ENCODE results near the gene PTGES2.

Gene PTGES2

GRCh38 chr9:128124873-128125579, 2.5 kb downstream of the PTGES2 start:
- Histone ChIP-seq H3K9me3 (ENCODE audit: control insufficient read depth, low read length) (no peaks in the 10 kb centered on the region), H3K4me1 (ENCODE audit: control insufficient read depth, insufficient read depth, low read length, poor library complexity, severe bottlenecking) (peaks cover 30% of the 10 kb centered on the region), H3K27me3 (replicated peaks; ENCODE audit: control insufficient read depth, insufficient read depth, low read length, poor library complexity, severe bottlenecking) (no peaks in the 10 kb centered on the region), H3K4me3 (ENCODE audit: insufficient read depth, low read depth, low read length, poor library complexity, severe bottlenecking) (no peak overlapping the region), H3K36me3 (ENCODE audit: control insufficient read depth, insufficient read depth, low read length) (peaks cover 29% of the 10 kb centered on the region), H3K27ac (ENCODE audit: insufficient read depth, low read length, poor library complexity, severe bottlenecking) (no peak overlapping the region)
- peak in 2 of 3 donors; percentile 21 to 26 for DNase-seq

GRCh38 chr9:128124451-128124850, 3.1 kb downstream of the PTGES2 start:
- Histone ChIP-seq H3K4me3 (ENCODE audit: insufficient read depth, low read depth, low read length, poor library complexity, severe bottlenecking) (no peak overlapping the region), H3K36me3 (ENCODE audit: control insufficient read depth, insufficient read depth, low read length) (peaks cover 29% of the 10 kb centered on the region), H3K27me3 (replicated peaks; ENCODE audit: control insufficient read depth, insufficient read depth, low read length, poor library complexity, severe bottlenecking) (no peaks in the 10 kb centered on the region), H3K4me1 (ENCODE audit: control insufficient read depth, insufficient read depth, low read length, poor library complexity, severe bottlenecking) (peaks cover 30% of the 10 kb centered on the region), H3K27ac (ENCODE audit: insufficient read depth, low read length, poor library complexity, severe bottlenecking) (no peak overlapping the region), H3K9me3 (ENCODE audit: control insufficient read depth, low read length) (no peaks in the 10 kb centered on the region)
- no peak for DNase-seq

GRCh38 chr9:128123451-128124080, 4.0 kb downstream of the PTGES2 start:
- H3K27ac ChIP-seq (ENCODE audit: insufficient read depth, low read length, poor library complexity, severe bottlenecking), result no peak overlapping the region
- peaks cover 22% of the 10 kb centered on the region for H3K4me1 ChIP-seq (ENCODE audit: control insufficient read depth, insufficient read depth, low read length, poor library complexity, severe bottlenecking)
- DNase-seq, result no peak
- H3K4me3 ChIP-seq (ENCODE audit: insufficient read depth, low read depth, low read length, poor library complexity, severe bottlenecking), result no peak overlapping the region
- peaks cover 29% of the 10 kb centered on the region for H3K36me3 ChIP-seq (ENCODE audit: control insufficient read depth, insufficient read depth, low read length)
- no peaks in the 10 kb centered on the region for H3K27me3 ChIP-seq (replicated peaks; ENCODE audit: control insufficient read depth, insufficient read depth, low read length, poor library complexity, severe bottlenecking)
- no peaks in the 10 kb centered on the region for H3K9me3 ChIP-seq (ENCODE audit: control insufficient read depth, low read length)

GRCh38 chr9:128122809-128123175, 4.7 kb downstream of the PTGES2 start:
- Histone ChIP-seq H3K4me1 (ENCODE audit: control insufficient read depth, insufficient read depth, low read length, poor library complexity, severe bottlenecking) (peaks cover 22% of the 10 kb centered on the region), H3K4me3 (ENCODE audit: insufficient read depth, low read depth, low read length, poor library complexity, severe bottlenecking) (no peak overlapping the region), H3K36me3 (ENCODE audit: control insufficient read depth, insufficient read depth, low read length) (peaks cover 29% of the 10 kb centered on the region), H3K27ac (ENCODE audit: insufficient read depth, low read length, poor library complexity, severe bottlenecking) (no peak overlapping the region), H3K27me3 (replicated peaks; ENCODE audit: control insufficient read depth, insufficient read depth, low read length, poor library complexity, severe bottlenecking) (no peaks in the 10 kb centered on the region), H3K9me3 (ENCODE audit: control insufficient read depth, low read length) (no peaks in the 10 kb centered on the region)
- no peak for DNase-seq

GRCh38 chr9:128121924-128122808, 5.4 kb downstream of the PTGES2 start:
- no peak for DNase-seq
- Histone ChIP-seq H3K4me3 (ENCODE audit: insufficient read depth, low read depth, low read length, poor library complexity, severe bottlenecking) (no peak overlapping the region), H3K4me1 (ENCODE audit: control insufficient read depth, insufficient read depth, low read length, poor library complexity, severe bottlenecking) (peaks cover 23% of the 10 kb centered on the region), H3K9me3 (ENCODE audit: control insufficient read depth, low read length) (no peaks in the 10 kb centered on the region), H3K27me3 (replicated peaks; ENCODE audit: control insufficient read depth, insufficient read depth, low read length, poor library complexity, severe bottlenecking) (no peaks in the 10 kb centered on the region), H3K27ac (ENCODE audit: insufficient read depth, low read length, poor library complexity, severe bottlenecking) (no peak overlapping the region), H3K36me3 (ENCODE audit: control insufficient read depth, insufficient read depth, low read length) (peaks cover 29% of the 10 kb centered on the region)

- no peaks in the 10 kb centered on the region for H3K27me3 ChIP-seq (replicated peaks; ENCODE audit: control insufficient read depth, insufficient read depth, low read length, poor library complexity, severe bottlenecking)
- no peak overlapping the region for H3K4me3 ChIP-seq (ENCODE audit: insufficient read depth, low read depth, low read length, poor library complexity, severe bottlenecking)
- no peak overlapping the region for H3K27ac ChIP-seq (ENCODE audit: insufficient read depth, low read length, poor library complexity, severe bottlenecking)
- H3K9me3 ChIP-seq (ENCODE audit: control insufficient read depth, low read length), result no peaks in the 10 kb centered on the region
- DNase-seq, result no peak
- H3K36me3 ChIP-seq (ENCODE audit: control insufficient read depth, insufficient read depth, low read length), result peaks cover 29% of the 10 kb centered on the region
- peaks cover 17% of the 10 kb centered on the region for H3K4me1 ChIP-seq (ENCODE audit: control insufficient read depth, insufficient read depth, low read length, poor library complexity, severe bottlenecking)
Observed at GRCh38 chr9:128121466-128121810, 6.1 kb downstream of the PTGES2 start.

GRCh38 chr9:128120741-128121465, 6.6 kb downstream of the PTGES2 start:
- no peak for DNase-seq
- peaks cover 29% of the 10 kb centered on the region for H3K36me3 ChIP-seq (ENCODE audit: control insufficient read depth, insufficient read depth, low read length)
- no peak overlapping the region for H3K4me3 ChIP-seq (ENCODE audit: insufficient read depth, low read depth, low read length, poor library complexity, severe bottlenecking)

GRCh38 chr9:128120061-128120740, 7.3 kb downstream of the PTGES2 start:
- H3K4me3 ChIP-seq (ENCODE audit: insufficient read depth, low read depth, low read length, poor library complexity, severe bottlenecking), result no peak overlapping the region
- no peaks in the 10 kb centered on the region for H3K27me3 ChIP-seq (replicated peaks; ENCODE audit: control insufficient read depth, insufficient read depth, low read length, poor library complexity, severe bottlenecking)
- H3K27ac ChIP-seq (ENCODE audit: insufficient read depth, low read length, poor library complexity, severe bottlenecking), result no peak overlapping the region
- DNase-seq, result no peak
- H3K4me1 ChIP-seq (ENCODE audit: control insufficient read depth, insufficient read depth, low read length, poor library complexity, severe bottlenecking), result peaks cover 8% of the 10 kb centered on the region
- no peaks in the 10 kb centered on the region for H3K9me3 ChIP-seq (ENCODE audit: control insufficient read depth, low read length)
- peaks cover 29% of the 10 kb centered on the region for H3K36me3 ChIP-seq (ENCODE audit: control insufficient read depth, insufficient read depth, low read length)

More at GRCh38 chr9:128120741-128121465, 6.6 kb downstream of the PTGES2 start:
- Histone ChIP-seq H3K27me3 (replicated peaks; ENCODE audit: control insufficient read depth, insufficient read depth, low read length, poor library complexity, severe bottlenecking) (no peaks in the 10 kb centered on the region), H3K9me3 (ENCODE audit: control insufficient read depth, low read length) (no peaks in the 10 kb centered on the region), H3K4me1 (ENCODE audit: control insufficient read depth, insufficient read depth, low read length, poor library complexity, severe bottlenecking) (peaks cover 11% of the 10 kb centered on the region), H3K27ac (ENCODE audit: insufficient read depth, low read length, poor library complexity, severe bottlenecking) (no peak overlapping the region)

GRCh38 chr9:128118971-128119665, 8.4 kb downstream of the PTGES2 start:
- H3K4me3 ChIP-seq (ENCODE audit: insufficient read depth, low read depth, low read length, poor library complexity, severe bottlenecking), result no peak overlapping the region
- no peaks in the 10 kb centered on the region for H3K27me3 ChIP-seq (replicated peaks; ENCODE audit: control insufficient read depth, insufficient read depth, low read length, poor library complexity, severe bottlenecking)
- no peak for DNase-seq
- peaks cover 5% of the 10 kb centered on the region for H3K4me1 ChIP-seq (ENCODE audit: control insufficient read depth, insufficient read depth, low read length, poor library complexity, severe bottlenecking)
- H3K27ac ChIP-seq (ENCODE audit: insufficient read depth, low read length, poor library complexity, severe bottlenecking), result no peak overlapping the region
- no peaks in the 10 kb centered on the region for H3K9me3 ChIP-seq (ENCODE audit: control insufficient read depth, low read length)
- H3K36me3 ChIP-seq (ENCODE audit: control insufficient read depth, insufficient read depth, low read length), result peaks cover 26% of the 10 kb centered on the region
